ENCODE measurements around the gene LAMA2.

GRCh38 chr6:129192458-129192989 lies 309.6 kb downstream of the LAMA2 start:
- TF ChIP-seq CTCF (IDR thresholded peaks at IDR 0.05) (no peak), POLR2A (IDR thresholded peaks at IDR 0.05) (no peak)
